Endothelial cell of umbilical vein (primary cell): ENCODE measurements around the gene UST.

ENCODE experiments used
- CTCF ChIP-seq, 2 donors: IDR thresholded peaks; 1 replicate in 1 of 2; 2 replicates in 1 of 2; pipeline ENCODE4 v1.5.1; 2011; ENCODE audit warnings: low read length in 2 of 2, mild to moderate bottlenecking in 2 of 2, moderate library complexity in 2 of 2, control low read depth in 1 of 2, inconsistent platforms in 1 of 2, low read depth in 1 of 2; ENCODE audit not compliant: insufficient read depth in 1 of 2; ENCODE audit errors: extremely low read depth in 1 of 2
- EZH2 ChIP-seq: IDR thresholded peaks from 2 replicates; pipeline ENCODE4 v1.6.1; 2012; ENCODE audit warnings: borderline replicate concordance, low read depth, mild to moderate bottlenecking, moderate library complexity, low read length, inconsistent platforms; ENCODE audit not compliant: severe bottlenecking
- GATA2 ChIP-seq: IDR thresholded peaks from 2 replicates; pipeline ENCODE4 v1.7.0; 2011; ENCODE audit warnings: low read depth, mild to moderate bottlenecking, moderate library complexity, mixed read lengths, low read length; ENCODE audit not compliant: insufficient read length, insufficient read depth
- JUN ChIP-seq: IDR thresholded peaks from 2 replicates; pipeline ENCODE4 v1.6.1; 2011; ENCODE audit warnings: borderline replicate concordance, low read depth; ENCODE audit not compliant: insufficient read length, insufficient read depth
- MAX ChIP-seq: IDR thresholded peaks from 2 replicates; pipeline ENCODE4 v1.6.1; 2011; ENCODE audit not compliant: insufficient read depth, insufficient read length
- MYC ChIP-seq: IDR thresholded peaks from one replicate; pipeline ENCODE4 v1.6.1; 2011; ENCODE audit warnings: mild to moderate bottlenecking, low read depth, low read length
- POLR2A ChIP-seq: IDR thresholded peaks from 2 replicates; pipeline ENCODE4 v1.6.1; 2012; ENCODE audit warnings: low read depth, mild to moderate bottlenecking, control low read depth, low read length
- POLR2AphosphoS5 ChIP-seq: IDR thresholded peaks from 2 replicates; pipeline ENCODE4 v1.6.1; 2012; ENCODE audit warnings: low read depth, mild to moderate bottlenecking, control low read depth, low read length, moderate library complexity; ENCODE audit not compliant: insufficient read depth

GRCh38 chr6:148825492-148825891 is 78.7 kb downstream of the UST start:
- TF ChIP-seq CTCF (IDR thresholded peaks at IDR 0.05; ENCODE audit: extremely low read depth in 1 of 2, insufficient read depth in 1 of 2, low read depth in 1 of 2, low read length in 2 of 2) (no peak), POLR2AphosphoS5 (no peak), MYC (no peak), POLR2A (no peak), EZH2 (no peak), MAX (no peak), JUN (no peak), GATA2 (no peak)
